T-helper 22 cell (primary cell): Measurements from ENCODE around the gene MYH6.

Experiments
- DNase-seq: peaks from one replicate; pipeline ENCODE4 v3.0.0-alpha.2; 2020; ENCODE audit warnings: low read depth

MYH6 gene

GRCh38 chr14:23355871-23356435 lies 52.1 kb downstream of the MYH6 start:
- DNase-seq: no peak

- no peak for DNase-seq
These were observed 53.1 kb downstream of the MYH6 start for GRCh38 chr14:23354990-23355389.

- DNase-seq: no peak
These were observed 54.7 kb downstream of the MYH6 start for GRCh38 chr14:23353433-23353780.

GRCh38 chr14:23352506-23353432 lies 55.3 kb downstream of the MYH6 start, which contains the start of gene SLC22A17:
Gene SLC22A17, minus strand, starts transcription at chr14:23352887.
- peak; percentile 45 for DNase-seq

- no peak for DNase-seq
These were observed 56.2 kb downstream of the MYH6 start for GRCh38 chr14:23351681-23352505.

GRCh38 chr14:23349156-23349845 lies 58.8 kb downstream of the MYH6 start:
- DNase-seq: no peak

GRCh38 chr14:23348297-23348655 lies 59.8 kb downstream of the MYH6 start:
- no peak for DNase-seq

GRCh38 chr14:23347406-23348296 lies 60.4 kb downstream of the MYH6 start:
- DNase-seq: no peak

- DNase-seq: no peak
These were observed 61.2 kb downstream of the MYH6 start for GRCh38 chr14:23346693-23347405.

- no peak for DNase-seq
These were observed 61.9 kb downstream of the MYH6 start for GRCh38 chr14:23345987-23346692.

- no peak for DNase-seq
These were observed 63.6 kb downstream of the MYH6 start for GRCh38 chr14:23344481-23344880.

- no peak for DNase-seq
These were observed 68.4 kb downstream of the MYH6 start for GRCh38 chr14:23339506-23340268.

GRCh38 chr14:23335623-23336022 lies 72.5 kb downstream of the MYH6 start:
- DNase-seq: no peak
